Kidney (tissue), 14 donors: ENCODE measurements around the gene TOMM20. TPM values are rescaled to one million over a fixed set of nuclear protein-coding genes. Genes with fewer than 3 reads are reported as not detected.
"Not testable (repeated sequence)": the region's sequence is repeated elsewhere in the genome, so short reads cannot be mapped to it uniquely, and the experiment has no call there.

Source experiments
- DNase-seq, 5 donors: peaks; one replicate each; pipeline ENCODE4 v3.0.0-alpha.2; 2013 to 2020
- FAIRE-seq: peaks from 2 replicates; lab custom pipeline; 2012; peaks lifted over from hg19 to GRCh38; lab: Jason Lieb, UNC
- H3K27ac ChIP-seq, 2 donors: one replicate each; pipeline ENCODE4 v1.7.0; 2013; ENCODE audit warnings: low read depth in 2 of 2, low read length in 2 of 2, inconsistent platforms in 1 of 2
- H3K27me3 ChIP-seq: one replicate; pipeline ENCODE4 v1.7.1; 2013; ENCODE audit warnings: low read length, inconsistent platforms; ENCODE audit not compliant: control insufficient read depth, insufficient read depth
- H3K36me3 ChIP-seq, 3 donors: one replicate each; pipeline versions ENCODE4 v1.7.0 to v1.7.1; 2013; ENCODE audit warnings: low read length in 3 of 3, control low read depth in 1 of 3, inconsistent platforms in 1 of 3; ENCODE audit not compliant: insufficient read depth in 3 of 3, control insufficient read depth in 2 of 3
- H3K4me1 ChIP-seq, 3 donors: one replicate each; pipeline versions ENCODE4 v1.7.0 to v1.7.1; 2013; ENCODE audit warnings: low read length in 3 of 3, inconsistent platforms in 1 of 3, low read depth in 1 of 3; ENCODE audit not compliant: control insufficient read depth in 2 of 3, insufficient read depth in 2 of 3
- H3K4me3 ChIP-seq, 3 donors: one replicate each; pipeline versions ENCODE4 v1.7.0 to v1.8.1; 2013; ENCODE audit warnings: low read length in 3 of 3, control low read depth in 1 of 3, inconsistent platforms in 1 of 3
- H3K9ac ChIP-seq, 3 donors: one replicate each; pipeline versions ENCODE4 v1.7.0 to v1.7.1; 2013; ENCODE audit warnings: low read length in 3 of 3, control low read depth in 1 of 3, inconsistent platforms in 1 of 3
- H3K9me3 ChIP-seq, 3 donors: one replicate each; pipeline versions ENCODE4 v1.7.0 to v1.7.1; 2013; ENCODE audit warnings: low read length in 3 of 3, control low read depth in 1 of 3, inconsistent platforms in 1 of 3; ENCODE audit not compliant: control insufficient read depth in 2 of 3, insufficient read depth in 1 of 3
- intact Hi-C: fragments of 100-400 bp; cut with DNase I; formaldehyde crosslinking; loops from one replicate; pipeline ENCODE4 v1.11.1; 2022
- polyA plus RNA-seq: library from polyadenylated mRNA; stranded (reverse); fragments of 350-450 nt; fragmentation: Illumina TruSeq; extraction: RNeasy Lipid Tissue Mini Kit (QIAGEN cat#74804); gene quantifications from one replicate; pipeline ENCODE4 v1.2.3, GENCODE V29; 2014; ENCODE audit warnings: low read depth, low replicate concordance; ENCODE audit not compliant: insufficient read depth
- total RNA-seq: library from RNA; stranded (reverse); fragmentation: NEBNext Ultra II Directional; extraction: Animal tissue kit (Norgen Biotek cat#: 25700); gene quantifications from one replicate; pipeline ENCODE4 v1.2.1, GENCODE V29; 2021
- TF ChIP-seq, protein P1 (sequence below): IDR thresholded peaks from 3 replicates; pipeline ENCODE4 v1.5.1; 2012; ENCODE audit warnings: mild to moderate bottlenecking, moderate library complexity, borderline replicate concordance; ENCODE audit not compliant: insufficient read depth; ENCODE audit errors: extremely low read depth
- donor health status: control.
- donor health status: control.
- donor health status: control.
- donor health status: control.
- donor health status: control.
- donor health status: DM: yes; HTN: yes; CAD: no.
- donor health status: Normal renal cell carcinoma (clear cell type).

Gene TOMM20
- total and polyA plus RNA-seq, 2 donors from 2014 or later, result 96.4 to 102 TPM

DNA sequence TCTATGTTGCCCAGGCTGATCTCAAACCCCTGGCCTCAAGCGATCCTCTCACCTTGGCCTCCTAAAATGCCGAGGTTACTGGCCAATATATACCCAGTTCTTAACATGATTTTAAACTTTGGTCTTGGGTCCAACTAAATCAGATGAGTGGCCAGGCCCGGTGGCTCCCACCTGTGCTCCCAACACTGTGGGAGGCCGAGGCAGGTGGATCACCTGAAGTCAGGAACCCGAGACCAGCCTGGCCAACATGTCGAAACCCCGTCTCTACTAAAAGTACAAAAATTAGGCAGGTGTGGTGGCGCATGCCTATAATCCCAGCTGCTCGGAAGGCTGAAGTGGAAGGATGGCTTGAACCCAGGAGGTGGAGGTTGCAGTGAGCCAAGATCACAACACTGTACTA is 29.6 kb downstream of the TOMM20 start:
- intact Hi-C loops, result no loop called here
- FAIRE-seq, result no peak
- no peak overlapping the region for H3K27ac ChIP-seq
- no peaks in the 10 kb centered on the region for H3K36me3 ChIP-seq
- H3K9me3 ChIP-seq, result no peaks in the 10 kb centered on the region
- H3K9ac ChIP-seq, result no peak overlapping the region
- H3K4me3 ChIP-seq, result no peak overlapping the region
- no peaks in the 10 kb centered on the region for H3K27me3 ChIP-seq
- no peak for DNase-seq
- peaks cover 0 to 2% (median 0%) of the 10 kb centered on the region in 3 donors for H3K4me1 ChIP-seq
- TF ChIP-seq, protein P1, sequence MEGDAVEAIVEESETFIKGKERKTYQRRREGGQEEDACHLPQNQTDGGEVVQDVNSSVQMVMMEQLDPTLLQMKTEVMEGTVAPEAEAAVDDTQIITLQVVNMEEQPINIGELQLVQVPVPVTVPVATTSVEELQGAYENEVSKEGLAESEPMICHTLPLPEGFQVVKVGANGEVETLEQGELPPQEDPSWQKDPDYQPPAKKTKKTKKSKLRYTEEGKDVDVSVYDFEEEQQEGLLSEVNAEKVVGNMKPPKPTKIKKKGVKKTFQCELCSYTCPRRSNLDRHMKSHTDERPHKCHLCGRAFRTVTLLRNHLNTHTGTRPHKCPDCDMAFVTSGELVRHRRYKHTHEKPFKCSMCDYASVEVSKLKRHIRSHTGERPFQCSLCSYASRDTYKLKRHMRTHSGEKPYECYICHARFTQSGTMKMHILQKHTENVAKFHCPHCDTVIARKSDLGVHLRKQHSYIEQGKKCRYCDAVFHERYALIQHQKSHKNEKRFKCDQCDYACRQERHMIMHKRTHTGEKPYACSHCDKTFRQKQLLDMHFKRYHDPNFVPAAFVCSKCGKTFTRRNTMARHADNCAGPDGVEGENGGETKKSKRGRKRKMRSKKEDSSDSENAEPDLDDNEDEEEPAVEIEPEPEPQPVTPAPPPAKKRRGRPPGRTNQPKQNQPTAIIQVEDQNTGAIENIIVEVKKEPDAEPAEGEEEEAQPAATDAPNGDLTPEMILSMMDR, result no peak

DNA sequence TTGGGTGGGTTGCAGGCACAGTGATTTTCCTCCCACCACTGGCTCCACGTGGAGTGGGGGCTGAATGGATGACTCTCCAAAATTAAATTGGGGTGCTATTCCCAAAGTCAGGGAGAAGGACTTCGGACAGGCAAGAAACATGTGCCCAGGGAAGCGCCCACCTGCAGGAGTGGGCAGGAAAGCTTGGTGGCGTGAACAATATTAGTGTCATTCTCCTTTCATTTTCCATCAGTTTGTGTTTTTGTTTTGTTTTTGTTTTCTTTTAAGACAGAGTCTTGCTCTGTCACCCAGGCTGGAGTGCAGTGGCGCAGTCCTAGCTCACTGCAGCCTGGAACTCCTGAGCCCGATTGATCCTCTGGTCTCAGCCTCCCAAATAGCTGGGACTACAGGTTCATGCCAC is 30.1 kb downstream of the TOMM20 start:
- Histone ChIP-seq H3K4me1 (peaks cover 0 to 4% (median 2%) of the 10 kb centered on the region in 3 donors), H3K9ac (no peak overlapping the region), H3K9me3 (no peaks in the 10 kb centered on the region), H3K36me3 (no peaks in the 10 kb centered on the region), H3K27ac (no peak overlapping the region), H3K4me3 (no peak overlapping the region), H3K27me3 (no peaks in the 10 kb centered on the region)
- intact Hi-C loops, result no loop called here
- TF ChIP-seq, protein P1, result no peak
- FAIRE-seq (no peak), DNase-seq (no peak)

DNA sequence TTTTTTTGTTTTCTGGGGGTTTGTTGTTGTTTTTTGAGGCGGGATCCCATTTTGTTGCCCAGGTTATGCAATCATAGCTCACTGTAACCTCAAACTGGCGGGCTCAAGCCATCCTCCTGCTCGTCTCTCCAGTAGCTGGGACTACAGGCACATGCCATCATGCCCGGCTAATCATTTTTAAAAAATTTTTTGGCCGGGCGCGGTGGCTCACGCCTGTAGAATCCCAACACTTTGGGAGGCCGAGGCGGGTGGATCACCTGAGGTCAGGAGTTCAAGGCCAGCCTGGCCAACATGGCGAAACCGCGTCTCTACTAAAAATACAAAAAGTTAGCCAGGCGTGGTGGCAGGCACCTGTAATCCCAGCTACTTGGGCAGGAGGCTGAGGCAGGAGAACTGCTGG is 31.1 kb downstream of the TOMM20 start:
- H3K4me1 ChIP-seq, FAIRE-seq, H3K27ac ChIP-seq, intact Hi-C loops, H3K27me3 ChIP-seq, H3K9ac ChIP-seq, DNase-seq, H3K9me3 ChIP-seq, H3K36me3 ChIP-seq, H3K4me3 ChIP-seq: not testable (repeated sequence)

DNA sequence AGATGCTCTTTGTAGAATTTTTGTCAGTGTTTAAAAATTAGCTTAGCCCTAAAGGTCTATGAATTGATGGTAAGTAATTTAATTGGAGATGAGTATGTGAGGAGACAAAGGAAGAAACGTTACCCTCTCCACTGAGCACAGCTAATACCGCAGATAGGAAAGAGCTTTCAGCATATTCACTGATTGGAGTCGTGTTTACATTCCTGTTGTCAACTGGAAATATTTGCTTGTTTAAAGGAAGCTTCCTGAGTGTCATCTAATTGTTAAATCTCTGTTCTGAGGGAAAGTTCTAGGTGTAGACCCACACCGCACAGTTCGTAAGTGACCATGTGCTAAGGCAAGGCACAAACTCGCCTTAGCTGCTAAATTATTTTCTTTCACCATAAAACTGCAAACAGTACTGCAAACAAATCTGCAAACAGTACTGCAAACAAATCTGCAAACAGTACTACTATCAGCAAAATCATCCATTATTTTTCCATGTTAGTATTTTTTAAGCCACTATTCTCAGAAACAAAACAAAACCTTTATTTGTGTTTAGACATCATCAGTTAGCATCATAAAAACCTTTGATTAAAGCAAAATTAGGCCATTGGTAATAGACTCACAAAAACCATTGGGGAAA is 32.6 kb downstream of the TOMM20 start:
- TF ChIP-seq, protein P1, result no peak
- peaks cover 0 to 5% (median 4%) of the 10 kb centered on the region in 3 donors for H3K4me1 ChIP-seq
- peak in 1 of 5 donors; percentile 0 for DNase-seq
- no peak overlapping the region for H3K9ac ChIP-seq
- no peak for FAIRE-seq
- intact Hi-C loops, result no loop called here
- H3K27ac ChIP-seq, result no peak overlapping the region
- H3K27me3 ChIP-seq, result no peaks in the 10 kb centered on the region
- H3K4me3 ChIP-seq, result no peak overlapping the region
- H3K9me3 ChIP-seq, result no peaks in the 10 kb centered on the region
- H3K36me3 ChIP-seq, result no peaks in the 10 kb centered on the region
